GM23338 (cell line): ENCODE data around the gene TRMT2A. TPM values are rescaled to one million over a fixed set of nuclear protein-coding genes. Genes with fewer than 3 reads are reported as not detected.

Experiments
- ATAC-seq: fragments of 200-7000 bp; cut with Tn5 transposase; 3 replicates; pipeline ENCODE4 v1.9.1; 2020
- DNase-seq: peaks from one replicate; pipeline ENCODE4 v3.0.0-alpha.2; 2015; ENCODE audit warnings: low spot score
- H2AFZ ChIP-seq: fragments of 200-600 bp; sonication (generic); 2 replicates; pipeline ENCODE4 v1.8.0; 2016; ENCODE audit warnings: antibody characterized with exemption, mild to moderate bottlenecking, moderate library complexity
- H3F3A ChIP-seq: fragments of 200-600 bp; sonication (generic); replicated peaks from 2 replicates; pipeline ENCODE4 v1.8.0; 2017; ENCODE audit warnings: antibody characterized with exemption, mixed run types, low read depth
- H3K27ac ChIP-seq: fragments of 200-600 bp; sonication (generic); 2 replicates; pipeline ENCODE4 v1.6.1; 2016; ENCODE audit warnings: low read depth
- H3K27me3 ChIP-seq: fragments of 200-600 bp; sonication (generic); 2 replicates; pipeline ENCODE4 v1.8.0; 2016; ENCODE audit warnings: mild to moderate bottlenecking, mixed run types, moderate library complexity; ENCODE audit not compliant: insufficient read depth
- H3K36me3 ChIP-seq: fragments of 200-600 bp; sonication (generic); 2 replicates; pipeline ENCODE4 v1.8.0; 2016; ENCODE audit warnings: mild to moderate bottlenecking; ENCODE audit not compliant: insufficient read depth
- H3K4me1 ChIP-seq: fragments of 200-600 bp; sonication (generic); 2 replicates; pipeline ENCODE4 v1.8.0; 2016; ENCODE audit warnings: mild to moderate bottlenecking, moderate library complexity; ENCODE audit not compliant: insufficient read depth
- H3K4me2 ChIP-seq: fragments of 200-600 bp; sonication (generic); 2 replicates; pipeline ENCODE4 v1.7.1; 2017; ENCODE audit warnings: mixed run types
- H3K4me3 ChIP-seq: fragments of 200-600 bp; sonication (generic); 2 replicates; pipeline ENCODE4 v1.6.1; 2016; ENCODE audit warnings: mixed run types
- H3K79me2 ChIP-seq: fragments of 200-600 bp; sonication (generic); replicated peaks from 2 replicates; pipeline ENCODE4 v1.8.0; 2017; ENCODE audit warnings: mild to moderate bottlenecking; ENCODE audit not compliant: insufficient read depth
- H3K9me2 ChIP-seq: fragments of 200-600 bp; sonication (generic); 2 replicates; pipeline ENCODE4 v1.8.0; 2017; ENCODE audit not compliant: insufficient read depth
- H4K20me1 ChIP-seq: fragments of 200-600 bp; sonication (generic); replicated peaks from 2 replicates; pipeline ENCODE4 v1.8.0; 2017; ENCODE audit warnings: mild to moderate bottlenecking; ENCODE audit not compliant: insufficient read depth
- H3K27ac Mint-ChIP-seq: 2 replicates; pipeline ENCODE4 v1.8.0; 2020; ENCODE audit warnings: inconsistent platforms, mild to moderate bottlenecking, moderate library complexity, mixed read lengths
- H3K27me3 Mint-ChIP-seq: 3 replicates; pipeline ENCODE4 v1.8.0; 2022; ENCODE audit warnings: low read depth, mild to moderate bottlenecking, moderate library complexity, mixed read lengths, inconsistent platforms; ENCODE audit not compliant: insufficient read depth, poor library complexity
- H3K36me3 Mint-ChIP-seq: 3 replicates; pipeline ENCODE4 v1.8.0; 2021; ENCODE audit warnings: low read depth, mild to moderate bottlenecking, inconsistent platforms, moderate library complexity, mixed read lengths
- H3K4me1 Mint-ChIP-seq: 3 replicates; pipeline ENCODE4 v1.8.0; 2020; ENCODE audit warnings: mild to moderate bottlenecking, inconsistent platforms, mixed read lengths
- H3K4me3 Mint-ChIP-seq: 3 replicates; pipeline ENCODE4 v1.8.0; 2021; ENCODE audit warnings: moderate library complexity, mild to moderate bottlenecking, inconsistent platforms, mixed read lengths
- H3K9me3 Mint-ChIP-seq: 3 replicates; pipeline ENCODE4 v1.8.0; 2020; ENCODE audit warnings: moderate library complexity, mild to moderate bottlenecking, inconsistent platforms, mixed read lengths
- CTCF ChIP-seq, 2 experiments: fragments of 200-600 bp in 1 of 2; sonication (generic) in 1 of 2; conservative IDR thresholded peaks; 2 replicates each; pipeline versions ENCODE4 v1.5.1 to v1.6.1; 2016 to 2017; ENCODE audit warnings: antibody characterized with exemption in 2 of 2, low read depth in 2 of 2, mild to moderate bottlenecking in 2 of 2, moderate library complexity in 1 of 2
- EZH2 ChIP-seq: fragments of 200-600 bp; sonication (generic); IDR thresholded peaks from one replicate; pipeline ENCODE4 v1.8.0; 2017; ENCODE audit warnings: antibody characterized with exemption, mild to moderate bottlenecking, low read depth; ENCODE audit not compliant: unreplicated experiment
- JUNB ChIP-seq: IDR thresholded peaks from one replicate; pipeline ENCODE4 v1.6.1; 2016; ENCODE audit warnings: antibody characterized with exemption; ENCODE audit not compliant: unreplicated experiment
- NANOG ChIP-seq: IDR thresholded peaks from 2 replicates; pipeline ENCODE4 v1.6.1; 2016; ENCODE audit warnings: antibody characterized with exemption, borderline replicate concordance
- POLR2AphosphoS5 ChIP-seq: IDR thresholded peaks from 2 replicates; pipeline ENCODE4 v1.6.1; 2016; ENCODE audit warnings: antibody characterized with exemption, low read depth
- REST ChIP-seq: IDR thresholded peaks from one replicate; pipeline ENCODE4 v1.6.1; 2018; ENCODE audit warnings: antibody characterized with exemption; ENCODE audit not compliant: unreplicated experiment
- STAT1 ChIP-seq: IDR thresholded peaks from one replicate; pipeline ENCODE4 v1.6.1; 2016; ENCODE audit warnings: antibody characterized with exemption; ENCODE audit not compliant: unreplicated experiment
- ZNF114 ChIP-seq: fragments of 250-450 bp; sonication (Bioruptor Pico); IDR thresholded peaks from 2 replicates; pipeline ENCODE4 v1.5.0; 2020; ENCODE audit warnings: mild to moderate bottlenecking, moderate library complexity
- ZNF331 ChIP-seq: fragments of 250-450 bp; sonication (Bioruptor Pico); IDR thresholded peaks from 2 replicates; pipeline ENCODE4 v1.5.0; 2020; ENCODE audit warnings: low read depth, mild to moderate bottlenecking, moderate library complexity
- polyA plus RNA-seq: library from polyadenylated mRNA; unstranded; fragments of >200 nt; fragmentation: Nextera tagmentation; extraction: Ambion mirVana; gene quantifications from 2 replicates; pipeline ENCODE4 v1.2.1, GENCODE V29; 2016
- total RNA-seq: library from RNA; depleted of rRNA; stranded (reverse); fragments of >200 nt; shearing (Covaris generic); gene quantifications from 2 replicates; pipeline ENCODE4 v1.2.3, GENCODE V29; 2014

TRMT2A gene
- total and polyA plus RNA-seq, 2 experiments from 2014 or later: 41.3 to 61.3 TPM

- Histone ChIP-seq H3K4me1 (no peaks in the 10 kb centered on the region), H3K36me3 (peaks cover 16% of the 10 kb centered on the region), H3K4me2 (no peak overlapping the region), H2AFZ (no peak overlapping the region), H3K4me3 (no peak overlapping the region), H3K27me3 (no peaks in the 10 kb centered on the region), H3K9me2 (no peaks in the 10 kb centered on the region), H4K20me1 (peaks cover 27% of the 10 kb centered on the region), H3K79me2 (no peaks in the 10 kb centered on the region), H3K27ac (no peak overlapping the region), H3F3A (peaks cover 28% of the 10 kb centered on the region)
- no peak for TF ChIP-seq NANOG
- no peak for TF ChIP-seq POLR2AphosphoS5
- no peak for TF ChIP-seq JUNB
- no peak for TF ChIP-seq EZH2
- no peak for TF ChIP-seq ZNF114 (CRISPR knock-in tag)
- ATAC-seq (no peak), DNase-seq (no peak)
- Mint-ChIP-seq H3K4me1 (no peaks in the 10 kb centered on the region), H3K27me3 (peaks cover 46% of the 10 kb centered on the region), H3K27ac (no peak overlapping the region), H3K4me3 (no peak overlapping the region), H3K9me3 (no peaks in the 10 kb centered on the region), H3K36me3 (peaks cover 73% of the 10 kb centered on the region)
Measured at GRCh38 chr22:20109411-20110358, 7.3 kb downstream of the TRMT2A start.

- H3K4me2 ChIP-seq: no peak overlapping the region
- no peak overlapping the region for H2AFZ ChIP-seq
- H3K27ac Mint-ChIP-seq: no peak overlapping the region
- no peak overlapping the region for H3K27ac ChIP-seq
- peaks cover under 1% of the 10 kb centered on the region for H3K79me2 ChIP-seq
- H3K9me3 Mint-ChIP-seq: no peaks in the 10 kb centered on the region
- DNase-seq (no peak), ATAC-seq (no peak)
- H3K9me2 ChIP-seq: no peaks in the 10 kb centered on the region
- H3K27me3 ChIP-seq: no peaks in the 10 kb centered on the region
- H3K4me3 ChIP-seq: no peak overlapping the region
- H3K36me3 ChIP-seq: peaks cover 16% of the 10 kb centered on the region
- H3K4me1 Mint-ChIP-seq: no peaks in the 10 kb centered on the region
- H3K4me3 Mint-ChIP-seq: no peak overlapping the region
- H3K27me3 Mint-ChIP-seq: peaks cover 41% of the 10 kb centered on the region
- peaks cover 29% of the 10 kb centered on the region for H4K20me1 ChIP-seq
- peaks cover 72% of the 10 kb centered on the region for H3K36me3 Mint-ChIP-seq
- peaks cover 28% of the 10 kb centered on the region for H3F3A ChIP-seq
- H3K4me1 ChIP-seq: no peaks in the 10 kb centered on the region
- TF ChIP-seq CTCF (conservative IDR thresholded peaks at IDR 0.05; ENCODE audit: low read depth in 2 of 2) (no peak), NANOG (no peak), POLR2AphosphoS5 (no peak), ZNF331 (CRISPR knock-in tag) (no peak), REST (no peak), STAT1 (no peak), ZNF114 (CRISPR knock-in tag) (no peak), JUNB (no peak), EZH2 (no peak)
Measured at GRCh38 chr22:20108757-20109230, 8.2 kb downstream of the TRMT2A start.
